OCI-LY3 (cell line): ENCODE results near the gene ZP3.

Experiments
- H2AFZ ChIP-seq: fragments of 200-600, 300-600 bp; shearing (Covaris generic); 2 replicates; pipeline ENCODE4 v1.6.0; 2014; ENCODE audit warnings: antibody characterized with exemption, low read depth, low read length
- H3K27ac ChIP-seq: fragments of 200-600, 300-600 bp; sonication (generic); 2 replicates; pipeline ENCODE4 v1.5.1; 2014; ENCODE audit warnings: mild to moderate bottlenecking, low read length, moderate library complexity, mixed read lengths
- H3K27me3 ChIP-seq: fragments of 200-600, 300-600 bp; sonication (generic); 2 replicates; pipeline ENCODE4 v1.6.1; 2014; ENCODE audit warnings: low read depth, low read length, mixed read lengths
- H3K36me3 ChIP-seq: fragments of 200-600, 300-600 bp; sonication (generic); replicated peaks from 2 replicates; pipeline ENCODE3; 2014; ENCODE audit warnings: low read depth, low read length, mixed read lengths
- H3K4me1 ChIP-seq: fragments of 300-600, 200-600 bp; sonication (generic); 2 replicates; pipeline ENCODE4 v1.6.1; 2014; ENCODE audit warnings: low read length, mixed read lengths
- H3K4me2 ChIP-seq: fragments of 200-600, 300-600 bp; sonication (generic); 2 replicates; pipeline ENCODE4 v1.6.1; 2014; ENCODE audit warnings: low read length, mixed read lengths
- H3K4me3 ChIP-seq: fragments of 300-600, 200-600 bp; sonication (generic); 2 replicates; pipeline ENCODE4 v1.5.1; 2014; ENCODE audit warnings: antibody characterized with exemption, mild to moderate bottlenecking, low read length, moderate library complexity
- H3K79me2 ChIP-seq: fragments of 300-600, 200-600 bp; shearing (Covaris generic); 2 replicates; pipeline ENCODE4 v1.6.1; 2014; ENCODE audit warnings: mild to moderate bottlenecking, low read length, mixed read lengths
- H3K9ac ChIP-seq: fragments of 300-600, 200-600 bp; shearing (Covaris generic); 2 replicates; pipeline ENCODE4 v1.6.0; 2014; ENCODE audit warnings: mild to moderate bottlenecking, low read length, moderate library complexity
- H3K9me3 ChIP-seq: fragments of 200-600, 300-600 bp; shearing (Covaris generic); 2 replicates; pipeline ENCODE4 v1.6.1; 2014; ENCODE audit warnings: low read length, mixed read lengths; ENCODE audit not compliant: insufficient read depth
- H4K20me1 ChIP-seq: fragments of 200-600, 300-600 bp; sonication (generic); 2 replicates; pipeline ENCODE4 v1.6.1; 2016; ENCODE audit warnings: low read length, mixed read lengths; ENCODE audit not compliant: insufficient read depth
- EZH2phosphoT487 ChIP-seq: fragments of 200-600 bp; shearing (Covaris generic); IDR thresholded peaks from 2 replicates; pipeline ENCODE4 v1.6.1; 2018; ENCODE audit warnings: antibody characterized with exemption, mixed run types, low read depth
- TF ChIP-seq, protein P1 (sequence below): fragments of 200-600, 300-600 bp; sonication (generic); IDR thresholded peaks from 2 replicates; pipeline ENCODE4 v1.5.1; 2014; ENCODE audit warnings: antibody characterized with exemption, low read length, low read depth

ZP3 gene

DNA sequence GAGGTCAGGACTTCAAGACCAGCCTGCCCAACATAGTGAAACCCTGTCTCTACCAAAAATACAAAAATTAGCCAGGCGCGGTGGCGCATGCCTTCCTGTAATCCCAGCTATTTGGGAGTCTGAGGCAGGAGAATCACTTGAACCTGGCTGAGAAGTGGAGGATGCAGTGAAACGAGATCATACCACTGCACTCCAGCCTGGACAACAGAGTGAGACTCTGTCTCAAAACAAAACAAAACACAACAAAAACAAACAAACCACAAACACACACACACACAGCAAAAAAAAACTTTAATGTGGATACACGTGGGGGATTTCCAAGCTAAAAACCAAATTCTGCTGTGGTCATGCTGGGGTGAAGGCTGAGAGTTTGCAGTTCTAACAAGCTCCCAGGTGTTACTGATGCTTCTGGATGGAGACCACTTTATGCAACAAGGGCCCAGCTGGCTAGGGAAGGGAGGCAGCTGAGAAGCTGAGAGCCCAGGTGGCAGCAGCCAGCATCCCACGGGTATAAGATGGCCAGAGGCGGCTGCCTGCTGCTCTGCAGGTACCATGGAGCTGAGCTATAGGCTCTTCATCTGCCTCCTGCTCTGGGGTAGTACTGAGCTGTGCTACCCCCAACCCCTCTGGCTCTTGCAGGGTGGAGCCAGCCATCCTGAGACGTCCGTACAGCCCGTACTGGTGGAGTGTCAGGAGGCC is at the start of gene ZP3:
Gene ZP3 (plus strand): TSS at position 538 of the 699 bp plus-strand sequence. CDS start 15 bp downstream, at position 553.
- no peaks in the 10 kb centered on the region for H3K9me3 ChIP-seq
- no peak within 1 kb of the TSS for H3K4me3 ChIP-seq
- H3K27ac ChIP-seq: no peak within 1 kb of the TSS
- H3K36me3 ChIP-seq: no peaks in the 10 kb centered on the region
- TF ChIP-seq, protein P1, sequence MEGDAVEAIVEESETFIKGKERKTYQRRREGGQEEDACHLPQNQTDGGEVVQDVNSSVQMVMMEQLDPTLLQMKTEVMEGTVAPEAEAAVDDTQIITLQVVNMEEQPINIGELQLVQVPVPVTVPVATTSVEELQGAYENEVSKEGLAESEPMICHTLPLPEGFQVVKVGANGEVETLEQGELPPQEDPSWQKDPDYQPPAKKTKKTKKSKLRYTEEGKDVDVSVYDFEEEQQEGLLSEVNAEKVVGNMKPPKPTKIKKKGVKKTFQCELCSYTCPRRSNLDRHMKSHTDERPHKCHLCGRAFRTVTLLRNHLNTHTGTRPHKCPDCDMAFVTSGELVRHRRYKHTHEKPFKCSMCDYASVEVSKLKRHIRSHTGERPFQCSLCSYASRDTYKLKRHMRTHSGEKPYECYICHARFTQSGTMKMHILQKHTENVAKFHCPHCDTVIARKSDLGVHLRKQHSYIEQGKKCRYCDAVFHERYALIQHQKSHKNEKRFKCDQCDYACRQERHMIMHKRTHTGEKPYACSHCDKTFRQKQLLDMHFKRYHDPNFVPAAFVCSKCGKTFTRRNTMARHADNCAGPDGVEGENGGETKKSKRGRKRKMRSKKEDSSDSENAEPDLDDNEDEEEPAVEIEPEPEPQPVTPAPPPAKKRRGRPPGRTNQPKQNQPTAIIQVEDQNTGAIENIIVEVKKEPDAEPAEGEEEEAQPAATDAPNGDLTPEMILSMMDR: no peak
- no peak within 1 kb of the TSS for H3K9ac ChIP-seq
- H3K27me3 ChIP-seq: peaks cover 18% of the 10 kb centered on the region
- H2AFZ ChIP-seq: no peak within 1 kb of the TSS
- no peak within 1 kb of the TSS for H3K4me2 ChIP-seq
- H3K4me1 ChIP-seq: no peaks in the 10 kb centered on the region
- H4K20me1 ChIP-seq: no peaks in the 10 kb centered on the region
- no peaks in the 10 kb centered on the region for H3K79me2 ChIP-seq

DNA sequence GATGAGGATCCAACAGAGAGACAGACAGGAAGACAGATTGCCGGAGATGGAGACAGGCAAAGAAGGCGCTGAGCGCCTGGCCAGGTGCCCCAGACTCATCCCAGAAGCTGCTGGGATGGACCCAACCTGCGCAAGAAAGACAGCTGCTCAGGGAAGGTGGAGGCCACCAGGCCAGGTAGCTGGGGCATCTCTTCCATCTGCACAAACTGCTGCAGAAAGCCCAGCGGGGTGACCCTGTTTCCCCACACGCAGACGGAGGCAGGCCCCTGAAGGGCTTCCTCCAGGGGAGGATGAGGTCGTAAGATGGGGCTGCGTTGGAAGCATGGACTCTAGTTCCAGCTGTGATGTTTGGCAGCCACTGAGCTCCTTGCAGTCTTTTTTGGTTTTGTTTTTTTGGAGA is 49.5 kb upstream of the ZP3 start:
- H3K4me2 ChIP-seq: no peak overlapping the region
- H3K27me3 ChIP-seq: peaks cover 11% of the 10 kb centered on the region
- H3K9ac ChIP-seq: no peak overlapping the region
- H3K79me2 ChIP-seq: no peaks in the 10 kb centered on the region
- no peak overlapping the region for H3K4me3 ChIP-seq
- no peak overlapping the region for H2AFZ ChIP-seq
- H3K27ac ChIP-seq: no peak overlapping the region
- no peaks in the 10 kb centered on the region for H4K20me1 ChIP-seq
- peaks cover 6% of the 10 kb centered on the region for H3K4me1 ChIP-seq
- no peak for TF ChIP-seq EZH2phosphoT487
- TF ChIP-seq, protein P1: no peak
- no peaks in the 10 kb centered on the region for H3K9me3 ChIP-seq
- no peaks in the 10 kb centered on the region for H3K36me3 ChIP-seq

DNA sequence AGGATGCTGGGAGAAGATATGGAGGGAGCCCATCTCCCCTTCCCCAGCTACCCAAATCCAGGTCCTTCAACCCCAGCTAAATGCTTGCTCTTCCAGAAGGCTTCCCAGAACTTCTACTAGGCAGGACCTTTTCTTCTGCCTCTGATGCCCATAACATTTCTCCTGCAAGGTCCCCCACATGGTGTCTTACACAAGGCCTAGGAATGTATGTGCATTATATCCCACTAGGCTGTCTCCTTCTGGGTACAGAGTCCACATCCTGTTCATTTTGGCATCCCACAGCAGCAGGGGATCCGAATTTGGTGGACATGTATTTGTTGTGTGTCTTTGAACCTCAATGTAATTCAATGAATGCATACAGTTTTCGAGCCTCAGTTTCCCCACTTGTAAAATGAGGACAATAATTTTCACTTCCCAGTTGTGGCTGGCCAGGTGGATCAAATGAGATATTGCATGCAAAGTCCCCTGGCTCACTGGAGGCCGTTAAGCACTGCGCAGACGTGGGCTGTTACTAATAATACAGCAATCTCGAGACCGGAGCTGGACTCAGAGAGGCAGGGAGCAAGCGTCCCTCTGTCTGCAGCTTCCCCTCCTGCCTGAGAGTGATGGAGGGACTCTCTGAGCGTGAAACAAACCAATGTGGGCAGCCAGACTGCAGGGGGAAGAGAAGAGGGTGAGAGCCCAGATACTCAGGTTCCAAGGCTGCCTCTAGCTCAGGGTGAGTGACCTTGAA is 47.4 kb upstream of the ZP3 start:
- no peak overlapping the region for H3K4me3 ChIP-seq
- no peak overlapping the region for H3K9ac ChIP-seq
- no peaks in the 10 kb centered on the region for H3K9me3 ChIP-seq
- H3K79me2 ChIP-seq: no peaks in the 10 kb centered on the region
- H3K36me3 ChIP-seq: no peaks in the 10 kb centered on the region
- H4K20me1 ChIP-seq: no peaks in the 10 kb centered on the region
- H3K27me3 ChIP-seq: peaks cover 11% of the 10 kb centered on the region
- H3K4me1 ChIP-seq: peaks cover 9% of the 10 kb centered on the region
- TF ChIP-seq, protein P1: no peak
- TF ChIP-seq EZH2phosphoT487: no peak
- H2AFZ ChIP-seq: peak overlapping the region; percentile 53; the same call in 1 of the 2 replicates
- no peak overlapping the region for H3K27ac ChIP-seq
- peak overlapping the region; percentile 17; the same call in 1 of the 2 replicates for H3K4me2 ChIP-seq

DNA sequence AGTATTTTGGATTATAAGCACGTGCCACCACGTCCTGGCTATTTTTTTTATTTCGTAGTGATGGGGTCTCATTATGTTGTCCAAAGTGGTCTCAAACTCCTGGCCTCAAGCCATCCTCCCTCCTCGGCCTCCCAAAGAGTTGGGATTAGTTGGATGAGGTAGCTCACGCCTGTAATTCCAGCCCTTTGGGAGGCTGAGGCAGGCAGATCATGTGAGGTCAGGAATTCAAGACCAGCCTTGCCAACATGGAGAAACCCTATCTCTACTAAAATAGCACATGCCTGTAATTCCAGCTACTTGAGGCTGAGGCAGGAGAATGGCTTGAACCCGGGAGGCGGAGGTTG is 44.2 kb upstream of the ZP3 start:
- peak overlapping the region; percentile 84 for H2AFZ ChIP-seq
- H3K9ac ChIP-seq: peak overlapping the region; percentile 59; the same call in 1 of the 2 replicates
- H3K4me1 ChIP-seq: peaks cover 9% of the 10 kb centered on the region
- no peaks in the 10 kb centered on the region for H3K9me3 ChIP-seq
- H3K27me3 ChIP-seq: peaks cover 11% of the 10 kb centered on the region
- no peak overlapping the region for H3K27ac ChIP-seq
- H3K36me3 ChIP-seq: no peaks in the 10 kb centered on the region
- TF ChIP-seq, protein P1: no peak
- no peak for TF ChIP-seq EZH2phosphoT487
- peak overlapping the region; percentile 71 for H3K4me2 ChIP-seq
- H3K4me3 ChIP-seq: peak overlapping the region; percentile 78
- H3K79me2 ChIP-seq: no peaks in the 10 kb centered on the region
- H4K20me1 ChIP-seq: no peaks in the 10 kb centered on the region
